Fibroblast of skin of left biceps (primary cell): ENCODE measurements around the gene HSD17B3.
"Not testable (repeated sequence)": the region's sequence is repeated elsewhere in the genome, so short reads cannot be mapped to it uniquely, and the experiment has no call there.

Experiments
- DNase-seq, 2 experiments: peaks; one replicate each; pipeline ENCODE4 v3.0.0-alpha.2; 2013; ENCODE audit warnings: low read depth in 2 of 2

HSD17B3 gene

DNA sequence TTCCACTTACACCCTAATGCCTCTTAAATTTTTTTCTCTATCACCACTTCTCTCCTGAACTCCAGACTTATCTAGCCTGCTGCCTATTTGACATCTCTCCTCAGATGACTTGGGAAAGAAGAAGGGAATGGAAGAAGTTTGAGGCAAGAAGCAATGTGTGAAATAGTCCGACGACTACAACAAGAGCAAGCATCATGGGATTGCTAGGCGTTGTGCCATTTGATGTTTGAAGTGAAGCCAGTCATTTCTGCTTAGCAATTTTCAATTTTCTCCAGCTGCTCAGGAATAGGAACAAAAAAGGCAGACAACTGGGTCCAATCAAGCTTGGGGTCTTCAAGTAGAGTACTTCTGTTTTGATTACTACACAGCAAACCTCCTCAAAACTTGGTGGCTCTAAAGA lies 106.4 kb downstream of the HSD17B3 start:
- no peak for DNase-seq

DNA sequence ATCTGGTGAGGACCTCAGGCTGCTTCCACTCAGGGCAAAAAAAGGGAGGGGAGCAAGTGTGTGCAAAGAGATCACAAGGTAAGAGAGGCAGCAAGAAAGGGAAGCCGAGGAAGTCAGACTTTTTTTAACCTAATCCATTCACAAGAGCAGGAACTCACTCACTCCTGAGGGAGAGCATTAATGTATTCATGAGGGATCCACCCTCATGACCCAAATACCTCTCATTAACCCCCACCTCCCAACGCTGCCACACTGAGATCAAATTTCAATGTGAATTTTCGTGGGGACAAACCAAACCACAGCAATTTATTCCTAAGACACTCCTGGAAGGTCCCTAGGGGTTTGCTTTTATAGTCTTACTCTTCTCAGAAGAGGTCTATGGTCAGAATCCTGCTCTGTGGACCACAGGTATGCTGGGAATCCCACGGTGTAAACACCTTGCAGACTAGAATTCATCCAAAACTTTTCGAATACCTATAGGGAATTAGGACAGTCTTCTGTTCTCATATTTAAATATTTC lies 108.7 kb downstream of the HSD17B3 start:
- DNase-seq = no peak

DNA sequence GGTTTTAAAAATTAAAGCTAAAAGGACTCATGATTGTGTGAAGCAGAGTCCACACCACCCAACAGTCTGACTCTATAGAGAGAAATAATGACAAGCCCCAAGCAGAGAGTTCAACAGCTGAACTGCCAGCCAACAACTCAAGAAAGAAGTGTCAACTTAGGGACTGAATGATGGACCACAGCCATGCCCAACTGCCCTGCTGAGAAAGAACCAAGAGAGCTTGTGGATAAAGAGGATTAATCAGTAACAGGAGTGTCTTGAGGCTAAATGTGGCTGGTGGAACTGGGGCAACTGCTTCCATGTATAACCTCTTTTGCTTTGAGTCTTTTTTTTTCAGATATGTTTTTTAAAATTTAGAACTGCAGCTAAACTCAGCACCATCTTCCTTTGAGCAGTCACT lies 109.3 kb downstream of the HSD17B3 start:
- no peak for DNase-seq

DNA sequence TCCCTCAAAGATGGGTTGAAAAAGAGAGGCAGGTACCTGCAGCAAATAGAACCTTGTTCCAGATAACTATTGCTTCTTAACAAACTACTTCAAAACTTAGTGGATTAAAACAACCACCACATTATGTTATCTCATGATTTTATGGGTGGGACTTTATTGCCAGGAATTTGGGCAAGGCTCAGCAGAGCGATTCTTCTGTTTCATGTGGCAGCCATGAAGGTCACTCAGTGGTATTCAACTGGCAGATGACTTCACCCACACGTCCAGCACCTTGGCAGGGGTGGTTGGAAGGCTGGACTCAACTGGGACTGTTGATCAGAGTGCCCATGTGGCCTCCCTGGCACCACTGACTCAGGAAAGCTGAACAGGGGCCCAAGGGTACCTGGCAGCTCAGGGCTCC lies 112.0 kb downstream of the HSD17B3 start:
- DNase-seq = no peak

DNA sequence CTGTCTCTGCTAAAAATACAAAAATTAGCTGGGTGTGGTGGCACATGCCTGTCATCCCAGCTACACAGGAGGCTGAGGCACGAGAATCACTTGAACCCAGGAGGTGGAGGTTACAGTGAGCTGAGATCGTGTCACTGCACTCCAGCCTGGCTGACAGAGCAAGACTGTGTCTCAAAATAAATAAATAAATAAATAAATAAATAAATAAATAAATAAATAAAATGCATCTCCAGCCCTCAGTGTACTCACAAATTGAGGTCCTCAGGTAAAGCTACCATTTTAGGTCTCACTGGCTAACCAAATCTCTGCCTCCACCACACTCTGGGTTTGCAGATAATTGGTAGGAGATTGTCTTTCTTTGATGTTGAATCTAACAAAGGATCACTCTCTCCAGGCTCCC lies 112.4 kb downstream of the HSD17B3 start:
- not testable (repeated sequence) for DNase-seq

DNA sequence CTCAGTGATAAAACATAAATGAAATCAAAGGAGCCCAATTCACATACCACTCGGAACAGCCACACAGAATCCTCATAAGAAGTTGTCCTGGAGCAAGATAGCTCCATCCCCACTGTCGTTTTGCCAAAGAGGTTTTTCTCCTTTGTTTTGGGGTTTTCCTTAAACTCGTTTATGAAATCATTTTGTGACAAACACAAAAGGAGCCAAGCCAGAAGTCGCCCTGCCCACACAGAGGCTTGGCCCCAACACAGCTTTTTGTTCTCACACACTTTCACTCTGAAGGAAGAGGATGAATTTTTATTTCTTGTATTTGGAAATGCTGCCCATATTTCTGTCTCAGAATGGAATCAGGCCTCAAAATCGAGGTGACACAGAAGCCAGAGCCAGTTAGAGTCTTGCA lies 113.4 kb downstream of the HSD17B3 start:
- no peak for DNase-seq

DNA sequence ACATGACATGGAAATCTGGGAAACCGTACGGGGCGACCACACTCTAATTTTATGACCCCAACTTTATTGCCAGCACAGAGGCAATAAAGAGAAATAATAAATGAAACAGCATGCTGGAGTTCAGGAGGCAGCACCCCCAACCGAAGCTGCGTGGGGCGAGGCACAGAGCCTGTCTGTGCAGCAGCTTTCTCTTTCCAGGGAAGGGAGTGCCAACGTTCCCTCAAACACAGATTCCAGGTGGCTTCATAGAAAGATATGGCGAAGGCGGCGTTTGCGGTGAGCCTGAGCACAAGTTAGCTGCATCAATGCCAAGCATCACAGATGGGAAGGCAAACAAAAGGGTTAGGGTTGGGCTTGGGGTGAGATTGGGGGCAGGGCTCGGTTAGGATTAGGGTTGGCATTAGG lies 114.8 kb downstream of the HSD17B3 start:
- DNase-seq = no peak

DNA sequence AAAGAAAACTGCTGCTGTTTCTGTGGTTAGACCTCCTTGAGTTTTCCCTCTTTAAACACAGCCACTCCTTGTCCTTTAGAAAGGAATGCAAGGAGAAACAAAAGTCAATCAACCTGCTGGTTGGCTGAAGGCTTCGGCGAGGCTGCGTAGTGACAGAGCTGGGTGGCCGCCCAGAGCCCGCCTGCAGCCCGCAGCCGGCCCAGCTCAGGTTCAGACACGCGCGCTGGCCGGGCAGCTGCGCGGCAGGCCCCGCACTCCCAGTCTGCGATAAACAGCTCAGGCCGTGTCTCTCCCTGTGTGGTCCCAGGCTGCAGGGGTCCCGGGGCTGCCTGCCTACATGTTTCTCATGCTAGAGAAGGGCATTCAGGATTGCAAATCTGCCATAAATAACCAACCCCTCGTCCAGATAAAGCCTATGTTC lies 115.4 kb downstream of the HSD17B3 start:
- no peak for DNase-seq

DNA sequence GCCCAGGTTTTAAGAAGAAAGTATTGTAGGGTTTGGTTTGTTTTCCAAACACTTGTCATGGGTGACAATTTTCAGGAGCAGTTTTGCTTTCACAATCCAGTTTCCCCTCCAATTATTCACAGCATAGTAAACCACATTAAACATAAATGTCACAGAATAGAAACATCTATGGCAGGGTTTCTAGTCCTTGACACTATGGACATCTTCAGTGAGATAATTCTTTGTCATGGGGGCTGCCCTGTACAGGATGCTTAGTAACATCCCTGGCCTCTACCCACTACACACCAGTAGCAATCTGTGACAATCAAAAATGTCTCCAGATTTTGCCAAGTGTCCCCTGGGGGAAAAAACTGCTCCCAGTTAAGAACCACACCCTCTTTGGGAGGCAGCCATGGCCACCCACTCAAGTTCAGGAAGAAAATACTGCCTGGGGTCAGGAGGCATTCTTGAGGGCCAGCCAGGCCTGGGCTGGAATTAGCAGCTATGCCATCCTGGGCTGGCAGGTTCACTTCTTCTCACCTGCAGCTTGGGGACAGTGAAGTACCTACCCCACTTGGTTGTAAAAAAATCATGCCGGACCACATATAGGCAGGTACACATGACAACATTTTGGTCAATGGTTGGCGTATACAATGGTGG lies 116.3 kb downstream of the HSD17B3 start:
- DNase-seq = no peak
